Inferior parietal cortex (tissue), 1 donor: ENCODE measurements around the gene TMPRSS3.
A peak's percentile ranks its signal among the peaks of the same experiment; 100 is the strongest.

Experiments
- DNase-seq: peaks from one replicate; pipeline ENCODE4 v3.0.0-alpha.2; 2016; ENCODE audit errors: extremely low spot score

Gene TMPRSS3

GRCh38 chr21:42427809-42428419 lies 32.1 kb upstream of the TMPRSS3 start:
- DNase-seq, result no peak

- no peak for DNase-seq
Measured at GRCh38 chr21:42426876-42427480, 31.1 kb upstream of the TMPRSS3 start.

- DNase-seq, result no peak
Measured at GRCh38 chr21:42426424-42426823, 30.6 kb upstream of the TMPRSS3 start.

- DNase-seq, result no peak
Measured at GRCh38 chr21:42425591-42425990, 29.7 kb upstream of the TMPRSS3 start.

GRCh38 chr21:42424914-42425541 lies 29.2 kb upstream of the TMPRSS3 start:
- DNase-seq, result no peak

- DNase-seq, result no peak
Measured at GRCh38 chr21:42423685-42424084, 27.8 kb upstream of the TMPRSS3 start.

GRCh38 chr21:42423197-42423675 lies 27.4 kb upstream of the TMPRSS3 start:
- DNase-seq, result no peak

- no peak for DNase-seq
Measured at GRCh38 chr21:42421018-42421793, 25.4 kb upstream of the TMPRSS3 start.

- no peak for DNase-seq
Measured at GRCh38 chr21:42419845-42420244, 24.0 kb upstream of the TMPRSS3 start.

GRCh38 chr21:42418886-42419285 lies 23.0 kb upstream of the TMPRSS3 start:
- no peak for DNase-seq

GRCh38 chr21:42417533-42417932 lies 21.7 kb upstream of the TMPRSS3 start:
- DNase-seq, result no peak

GRCh38 chr21:42414928-42415769 lies 19.3 kb upstream of the TMPRSS3 start:
- DNase-seq, result peak; percentile 19

GRCh38 chr21:42414553-42414927 lies 18.7 kb upstream of the TMPRSS3 start:
- DNase-seq, result no peak

- no peak for DNase-seq
Measured at GRCh38 chr21:42414066-42414465, 18.2 kb upstream of the TMPRSS3 start.

- DNase-seq, result no peak
Measured at GRCh38 chr21:42413500-42413899, 17.6 kb upstream of the TMPRSS3 start.

- no peak for DNase-seq
Measured at GRCh38 chr21:42413093-42413492, 17.2 kb upstream of the TMPRSS3 start.

GRCh38 chr21:42412636-42412933 lies 16.7 kb upstream of the TMPRSS3 start:
- DNase-seq, result no peak

GRCh38 chr21:42411891-42412635 lies 16.2 kb upstream of the TMPRSS3 start:
- DNase-seq, result no peak

- no peak for DNase-seq
Measured at GRCh38 chr21:42411197-42411869, 15.5 kb upstream of the TMPRSS3 start.

GRCh38 chr21:42409366-42409765 lies 13.5 kb upstream of the TMPRSS3 start:
- no peak for DNase-seq
